Measurements from ENCODE around the gene TSHB.

The TSHB gene

DNA sequence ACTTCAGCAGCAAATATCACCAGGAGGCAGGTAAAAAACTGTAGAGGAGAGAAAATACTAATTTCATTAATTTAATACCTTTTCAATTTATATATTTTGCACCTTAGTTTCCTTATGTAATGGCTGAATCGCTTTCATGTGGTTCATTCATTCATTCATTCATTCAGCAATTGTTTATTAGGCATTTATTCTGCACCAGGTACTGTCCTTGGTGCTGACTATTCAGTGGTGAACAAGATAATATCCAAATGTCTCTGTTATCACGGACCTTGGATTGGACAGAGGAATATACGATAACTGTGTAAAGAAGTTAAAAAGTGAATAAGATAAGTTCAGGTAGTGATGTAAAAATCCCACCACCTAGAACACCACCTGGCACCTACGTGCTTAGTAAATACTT is 30.9 kb downstream of the TSHB start:
- DNase-seq: no peak

DNA sequence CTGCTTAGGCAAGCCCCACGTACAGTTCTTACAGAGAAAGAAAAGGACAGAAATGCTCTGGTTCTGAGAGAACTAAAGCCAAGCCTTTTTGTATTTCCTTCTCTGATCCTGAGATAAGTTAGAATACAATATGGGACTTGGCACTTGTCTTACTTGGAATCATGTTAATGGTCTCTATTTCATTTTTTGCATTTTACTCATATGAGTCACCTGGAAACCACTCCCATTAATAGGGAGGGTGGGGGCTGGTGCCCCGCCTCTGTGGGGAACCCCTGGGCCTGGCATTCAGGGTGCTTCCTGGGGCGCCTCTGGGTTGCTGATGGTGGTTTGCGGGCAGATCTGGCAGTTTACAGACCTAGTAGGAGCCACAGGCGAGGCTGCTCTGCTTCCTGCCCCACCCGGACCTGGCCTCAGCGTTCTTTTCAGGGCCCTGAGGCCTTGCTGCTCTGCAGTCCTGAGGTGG is 32.9 kb downstream of the TSHB start:
- no peak for DNase-seq

DNA sequence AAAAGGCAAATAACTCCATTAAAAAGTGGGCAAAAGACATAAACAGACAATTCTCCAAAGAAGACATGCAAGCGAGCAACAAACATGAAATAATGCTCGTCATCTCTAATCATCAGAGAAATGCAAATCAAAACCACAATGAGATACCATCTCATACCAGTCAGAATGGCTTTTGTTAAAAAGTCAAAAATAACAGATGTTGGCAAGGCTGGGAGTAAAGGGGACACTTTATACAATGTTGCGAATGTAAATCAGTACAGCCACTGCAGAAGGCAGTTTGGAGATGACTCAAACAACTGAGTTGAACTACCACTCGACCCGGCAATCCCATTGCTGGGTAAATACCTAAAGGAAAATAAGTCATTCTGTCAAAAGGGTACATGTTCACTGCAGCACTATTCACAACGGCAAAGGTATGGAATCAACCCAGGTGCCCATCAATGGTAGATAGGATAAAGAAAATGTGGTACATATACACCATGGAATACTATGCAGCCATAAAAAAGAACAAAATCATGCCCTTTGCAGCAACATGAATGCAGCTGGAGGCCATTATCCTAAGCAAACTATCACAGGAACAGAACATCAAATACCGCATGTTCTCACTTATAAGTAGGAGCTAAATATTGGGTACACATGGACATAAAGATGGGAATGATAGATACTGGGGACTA is 33.7 kb downstream of the TSHB start:
- DNase-seq: no peak

DNA sequence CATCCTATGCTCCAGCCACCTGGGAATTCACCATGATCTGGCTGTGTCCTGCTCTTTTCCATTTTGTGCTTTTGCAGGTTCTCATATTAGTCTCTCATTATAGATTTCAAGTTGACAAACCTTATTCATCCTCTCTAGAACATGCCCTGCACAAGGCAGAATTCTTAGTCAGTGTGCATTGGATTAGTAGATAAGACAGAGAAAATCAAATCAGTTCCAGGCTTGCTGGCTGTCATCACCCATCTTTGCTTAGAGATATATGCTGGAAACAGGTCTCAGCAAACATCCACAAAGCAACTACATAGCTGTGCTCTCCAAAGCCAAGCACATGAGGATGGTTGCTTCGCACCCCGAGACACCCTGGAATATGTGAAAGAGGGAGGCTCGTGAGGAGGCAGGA is 34.8 kb downstream of the TSHB start:
- no peak for DNase-seq

DNA sequence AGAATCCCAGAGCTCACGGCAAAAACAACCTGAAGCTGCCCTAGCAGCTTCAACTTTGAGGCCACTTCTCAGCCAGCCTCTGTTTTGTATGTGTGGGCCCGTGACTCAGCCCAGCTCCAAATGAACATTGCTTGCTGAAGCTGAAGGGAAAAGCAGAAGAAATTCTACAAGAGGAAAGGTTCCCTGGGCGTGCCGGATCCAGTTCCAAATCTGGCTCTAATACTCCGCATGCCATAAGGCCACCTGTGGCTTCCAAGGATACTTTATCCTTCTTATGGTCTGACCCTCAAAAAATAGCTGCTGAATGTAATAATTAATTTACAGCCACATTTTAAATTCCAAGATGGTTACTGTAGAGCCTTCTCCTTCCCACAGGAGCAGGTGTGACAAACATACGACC is 35.4 kb downstream of the TSHB start:
- no peak for DNase-seq

DNA sequence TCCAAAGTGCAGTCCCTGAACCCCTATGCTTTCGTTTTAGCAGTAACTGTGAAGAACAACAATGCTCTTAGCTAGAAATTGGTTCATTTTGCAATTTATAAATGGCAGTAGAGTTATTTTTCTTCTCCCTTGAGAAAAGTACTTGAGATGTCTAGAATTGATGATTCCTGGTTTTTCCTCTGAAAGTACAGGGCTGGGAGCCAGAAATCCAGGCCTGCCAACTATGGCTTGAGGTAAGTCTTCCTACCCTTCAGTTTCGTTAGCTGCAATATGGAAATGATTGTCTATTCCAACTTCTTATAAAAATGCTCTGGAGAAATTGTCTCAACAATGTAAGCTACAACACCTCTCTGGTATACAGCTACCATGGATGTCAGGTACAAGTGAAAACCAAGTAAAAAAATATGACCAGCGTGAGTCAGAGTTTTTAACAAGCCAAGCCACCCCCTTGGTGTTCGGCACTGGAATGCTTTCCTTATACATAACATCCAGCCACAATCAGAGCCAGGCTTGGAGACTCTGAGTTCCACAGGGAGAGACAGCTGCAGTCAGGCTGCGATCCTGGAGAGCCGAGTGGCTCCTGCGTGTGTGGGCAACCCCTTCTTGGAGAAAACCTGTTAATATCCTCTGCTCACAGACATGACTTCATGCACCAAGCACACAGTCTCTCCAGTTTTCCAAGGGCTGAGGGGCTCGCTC is 37.7 kb downstream of the TSHB start:
- DNase-seq: no peak

DNA sequence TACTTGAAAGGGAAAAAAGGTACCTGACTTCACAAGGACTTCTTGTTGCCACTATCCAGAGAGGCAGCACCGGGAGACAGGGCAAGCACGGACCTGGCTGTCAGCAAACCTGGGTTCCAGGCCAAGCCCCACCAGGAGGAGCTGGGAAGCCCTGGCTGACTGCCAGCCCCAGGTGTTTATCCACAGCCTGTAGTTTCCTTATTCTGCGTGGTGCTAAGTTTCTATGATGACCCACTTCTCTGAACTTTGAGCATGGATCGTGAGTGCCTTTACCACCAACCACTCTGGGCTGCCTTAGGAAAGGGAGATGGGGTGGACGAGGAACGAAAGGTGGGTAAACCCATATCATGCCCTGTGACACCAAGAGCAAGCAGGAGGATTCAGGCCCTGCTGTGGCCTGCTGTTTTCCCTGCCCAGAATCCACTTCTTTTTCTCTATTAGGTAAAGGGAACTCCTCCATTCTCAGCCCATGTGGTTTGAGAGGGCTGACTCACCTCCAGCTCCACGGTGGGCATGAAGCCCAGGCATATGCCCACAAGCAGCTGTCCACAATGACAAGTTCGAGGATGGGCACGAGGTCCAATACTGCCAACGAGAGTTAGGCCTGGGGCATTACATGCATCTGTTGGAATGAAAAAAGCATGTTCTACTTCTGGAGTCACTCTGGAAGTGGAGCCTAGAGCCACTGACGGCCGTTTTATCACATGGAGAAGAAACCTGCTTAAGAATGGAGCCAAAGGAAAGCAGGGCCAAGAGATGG is 39.4 kb downstream of the TSHB start:
- DNase-seq: no peak

DNA sequence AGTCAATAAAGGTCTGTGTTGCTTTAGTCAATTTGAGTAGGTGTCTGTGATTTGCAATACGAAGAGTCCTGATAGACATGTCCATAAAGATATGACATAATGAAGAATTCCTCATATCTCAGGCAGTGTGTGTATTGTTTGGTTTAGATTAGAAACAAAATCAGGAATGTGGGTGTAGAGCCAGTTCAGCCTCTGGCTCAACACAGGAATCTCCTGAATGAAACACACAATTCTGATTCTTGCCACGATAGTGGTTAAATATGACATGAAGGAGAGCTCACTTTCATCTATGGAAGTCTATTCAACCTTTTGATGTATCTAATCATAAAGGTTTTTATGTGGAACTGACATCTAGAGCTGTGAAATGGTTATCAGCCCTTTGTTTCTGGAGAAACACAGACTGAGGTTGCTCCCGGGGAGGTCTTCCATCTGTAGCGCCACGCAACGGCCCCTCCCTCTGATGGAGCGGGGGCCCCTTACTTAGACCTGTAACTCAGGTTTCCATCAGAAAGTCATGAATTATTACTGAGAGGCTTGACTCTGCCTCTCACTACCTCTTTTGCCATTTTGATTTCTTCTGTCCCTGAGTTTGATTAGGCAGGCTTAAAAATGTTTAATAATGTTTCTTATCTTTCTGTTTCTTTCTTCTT is 40.2 kb downstream of the TSHB start:
- DNase-seq: peak in 1 of 2 donors; percentile 20

DNA sequence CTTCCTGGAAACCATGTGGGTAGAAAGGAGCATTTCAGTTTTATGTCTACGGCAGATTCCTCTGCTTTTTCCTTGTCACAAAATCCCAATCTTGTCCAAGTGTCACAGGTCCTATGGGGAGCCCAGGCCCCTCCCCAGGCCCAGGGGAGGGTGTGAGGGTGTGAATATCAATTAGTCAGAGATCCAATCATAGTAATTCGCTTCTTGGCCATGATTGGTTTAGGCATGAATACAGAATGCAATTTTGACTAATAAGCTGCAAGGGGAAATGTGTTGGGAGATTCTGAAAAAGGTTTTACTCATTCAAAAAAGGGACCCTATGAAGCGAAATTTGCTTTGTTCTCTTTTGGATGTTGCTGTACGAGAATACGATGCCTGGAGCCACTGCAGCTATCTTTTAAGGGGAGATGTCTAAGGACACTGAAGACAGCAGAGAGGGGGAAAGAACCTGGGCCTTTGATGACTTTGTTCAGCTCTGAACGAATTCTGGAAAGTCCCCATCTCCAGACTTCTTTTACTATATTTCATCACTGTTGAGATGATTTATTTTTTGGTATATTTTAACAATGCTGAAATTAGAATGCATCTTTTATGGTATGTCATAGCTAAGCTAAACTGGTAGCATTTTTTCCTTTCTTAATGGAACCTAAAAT is 41.5 kb downstream of the TSHB start:
- peak in 1 of 2 donors; percentile 26 for DNase-seq

DNA sequence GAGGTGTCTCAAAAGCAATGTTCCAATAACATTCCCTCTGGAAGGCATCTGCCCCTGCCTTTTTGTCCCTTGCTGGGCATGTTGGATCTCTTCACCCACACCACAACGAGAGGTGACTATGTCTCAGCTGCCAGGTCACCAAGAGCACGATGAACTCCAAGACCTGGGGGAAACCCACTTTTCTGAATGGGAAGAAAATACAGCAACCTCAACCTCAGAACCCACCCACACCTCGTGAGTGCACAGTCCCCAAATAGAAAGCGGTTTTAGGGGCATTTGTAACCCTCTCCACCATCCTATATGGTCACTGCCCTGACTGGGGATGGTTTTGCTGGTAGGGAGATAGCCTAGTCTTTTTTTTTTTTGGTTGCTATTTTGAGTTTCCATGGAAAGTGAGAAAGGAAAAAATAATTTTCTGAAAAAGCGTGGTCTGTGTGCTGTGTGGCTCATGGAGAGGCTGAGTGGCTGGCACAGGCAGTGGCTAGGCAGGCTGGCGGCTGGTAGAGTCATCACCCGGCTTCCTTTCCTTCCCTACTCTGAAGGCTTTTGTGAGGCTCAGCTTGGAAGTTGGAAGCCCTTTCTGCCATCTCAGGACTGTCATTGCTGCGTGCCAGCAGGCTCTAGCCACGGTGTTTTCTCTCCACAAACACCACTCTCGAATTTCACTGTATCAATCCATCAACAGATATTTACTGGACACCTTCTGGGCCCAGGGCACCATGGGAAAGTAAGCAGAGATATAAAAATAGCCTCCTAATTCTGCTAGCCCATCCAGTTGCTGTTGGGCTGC is 43.9 kb downstream of the TSHB start:
- DNase-seq: no peak

DNA sequence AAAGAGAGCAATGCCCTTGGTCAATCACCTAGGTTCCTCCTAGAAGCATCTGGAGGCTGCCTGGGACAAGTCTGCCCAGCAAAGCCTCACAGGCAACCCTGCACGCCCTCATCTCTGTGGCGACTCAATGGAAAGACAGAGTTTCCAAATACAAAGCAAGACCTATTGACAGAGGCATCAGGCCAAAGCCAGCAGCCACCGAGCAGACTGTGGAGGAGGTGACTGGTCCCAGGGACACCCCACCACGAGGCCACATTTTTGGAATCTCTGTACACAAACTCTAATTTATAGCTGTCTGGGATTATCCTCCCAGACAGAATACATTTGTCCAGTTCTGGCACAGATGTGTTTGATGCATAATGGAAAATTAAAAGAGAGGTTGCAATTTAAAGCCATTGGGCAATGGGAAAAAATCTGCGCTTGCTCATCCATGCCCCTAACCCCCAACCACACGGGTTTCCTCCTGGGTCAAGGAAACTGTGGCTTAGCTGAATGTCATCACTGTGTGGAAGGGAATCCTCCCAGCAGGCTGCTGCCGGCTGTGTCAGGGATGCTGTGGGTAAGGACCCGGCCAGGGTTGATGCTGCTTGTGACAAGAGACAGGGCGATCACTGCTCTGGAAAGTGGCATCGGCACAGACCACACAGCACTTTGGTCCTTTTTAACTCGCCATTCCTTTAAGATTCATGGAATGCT is 45.4 kb downstream of the TSHB start:
- DNase-seq: no peak

DNA sequence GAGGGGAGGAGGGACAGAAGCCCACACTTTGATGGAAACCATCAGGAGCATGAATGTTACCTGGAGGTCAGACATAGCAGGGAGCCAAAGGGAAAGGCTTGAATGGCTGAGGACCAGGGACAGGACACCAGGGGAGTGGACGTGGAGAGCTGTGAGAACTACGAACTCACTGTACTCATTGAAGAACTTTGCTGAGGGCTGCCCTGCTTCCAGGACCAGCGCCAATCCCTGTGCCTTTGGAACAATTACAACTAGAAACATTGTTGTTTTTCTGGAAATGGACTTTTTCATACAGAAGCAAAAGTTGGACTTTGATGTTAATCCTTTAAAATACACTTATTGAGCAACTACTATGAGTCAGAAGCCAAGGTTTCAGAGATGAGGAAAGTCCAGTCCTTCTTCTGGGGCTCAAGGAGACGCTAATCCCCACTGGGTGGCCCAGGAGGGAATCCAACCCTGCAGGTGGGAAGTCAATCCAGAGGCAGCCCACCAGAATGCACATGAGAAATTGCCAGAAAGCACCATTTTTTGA is 46.8 kb downstream of the TSHB start:
- peak in 1 of 2 donors; percentile 51 for DNase-seq

DNA sequence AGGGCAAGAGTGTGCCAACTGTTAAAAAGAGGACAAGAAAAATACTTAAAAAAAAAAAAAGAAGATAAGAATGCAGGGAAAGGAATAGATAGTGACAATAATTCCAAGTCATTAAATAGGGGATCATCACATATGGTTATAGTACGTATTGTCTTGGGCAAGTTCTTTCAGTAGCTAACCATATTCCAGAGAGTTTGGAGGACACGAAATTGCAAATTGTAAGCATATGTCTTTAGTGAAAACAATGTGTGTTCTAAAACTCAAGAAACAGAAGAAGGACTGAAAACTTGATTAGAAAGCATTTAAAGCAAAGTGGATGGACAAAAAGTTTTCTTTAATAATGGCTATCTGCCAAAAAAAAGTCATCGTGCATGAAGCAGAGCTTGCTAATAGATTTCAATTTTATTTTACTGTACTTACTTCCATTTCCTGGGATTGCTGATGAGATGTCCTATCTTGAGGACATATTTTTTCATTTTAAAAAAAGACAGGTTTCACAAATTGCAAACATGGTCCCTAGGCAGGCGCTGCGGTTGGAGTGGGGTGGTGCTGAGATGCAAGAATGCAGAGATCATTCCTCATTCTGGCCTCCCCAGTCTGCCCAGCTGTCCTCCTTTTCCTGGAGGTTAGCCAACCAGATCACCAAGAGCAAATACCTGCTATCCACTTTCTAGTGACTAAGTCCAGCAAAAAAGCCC is 47.8 kb downstream of the TSHB start:
- no peak for DNase-seq

DNA sequence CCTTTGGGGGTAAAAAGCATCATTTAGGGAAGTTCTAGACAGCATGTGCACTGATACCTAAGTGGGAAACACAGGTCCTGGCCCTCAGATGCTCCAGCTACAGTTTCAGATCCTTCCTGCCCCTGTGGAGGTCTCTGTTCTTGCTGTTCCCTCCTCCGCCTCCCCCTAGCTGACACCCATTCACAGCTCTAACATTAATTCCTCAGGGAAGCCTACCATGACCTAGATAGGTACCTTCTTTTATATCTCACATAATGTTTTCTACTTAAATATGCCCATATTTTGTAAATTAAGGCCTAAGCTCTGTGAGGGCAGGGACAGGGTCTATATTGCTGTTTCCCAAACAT is 48.3 kb downstream of the TSHB start:
- DNase-seq: no peak

DNA sequence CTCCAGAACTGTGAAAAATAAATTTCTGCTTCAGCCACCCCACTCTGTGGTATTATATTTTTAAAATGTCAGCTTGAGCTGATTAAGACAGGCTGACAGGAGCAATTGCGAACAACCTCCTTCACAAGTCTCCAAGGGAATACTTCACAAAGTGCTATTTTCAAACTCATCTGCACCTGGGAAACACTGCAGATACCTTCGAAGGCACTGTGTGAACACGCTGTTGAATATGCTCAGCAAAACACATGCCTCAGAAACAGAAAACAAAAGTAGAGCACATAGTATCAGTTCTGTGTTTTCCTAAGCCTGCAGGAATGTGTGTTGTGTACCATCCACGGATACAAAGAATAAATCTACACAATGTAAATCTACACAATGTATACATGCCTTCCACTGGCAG is 49.1 kb downstream of the TSHB start:
- no peak for DNase-seq

DNA sequence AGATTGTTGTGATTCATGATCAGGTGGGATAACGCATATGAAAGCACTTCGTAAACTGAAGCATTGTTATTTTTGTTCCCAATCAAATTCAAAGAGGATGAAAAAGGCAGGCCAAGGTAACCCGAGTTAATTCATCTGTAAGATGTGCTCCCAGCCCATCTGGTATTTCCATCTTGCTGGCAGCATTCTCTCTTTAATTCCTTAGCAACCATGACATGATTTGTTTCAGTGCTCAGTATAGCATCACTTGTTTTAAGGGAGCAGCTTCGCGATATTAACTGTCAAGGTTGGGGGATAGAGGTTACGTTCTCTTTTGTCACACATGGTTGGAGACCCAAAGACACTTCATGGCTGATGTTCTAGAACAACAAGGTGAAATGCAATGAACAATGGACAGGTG is 53.3 kb downstream of the TSHB start:
- no peak for DNase-seq

Data from inflammatory macrophage treated with lipopolysaccharide for 1 hour (primary cell).